GM12878 (cell line): ENCODE data around the gene CFAP45. TPM values are rescaled to one million over a fixed set of nuclear protein-coding genes. Genes with fewer than 3 reads are reported as not detected.

ENCODE experiments used
- ATAC-seq: fragments of 200-7000 bp; cut with Tn5 transposase; 3 replicates; pipeline ENCODE4 v1.9.1; 2020; ENCODE audit warnings: mild to moderate bottlenecking, moderate library complexity
- BruUV-seq: library from RNA; stranded (reverse); fragments of 400-500 nt; replicated peaks from 2 replicates; lab custom pipeline; 2021; lab: Mats Ljungman, UMichigan
- CTCF ChIA-PET: fragments of 300-600 bp; sonication (Branson Sonifier 250); formaldehyde crosslinking; extraction: SDS; loops from one replicate; lab custom pipeline; 2021; ENCODE audit warnings: inconsistent platforms; lab: Yijun Ruan, JAX
- POLR2A ChIA-PET: fragments of 350-600 bp; formaldehyde crosslinking; extraction: SDS; loops from one replicate; lab custom pipeline; 2021; ENCODE audit warnings: inconsistent platforms; lab: Charles Lee
- RAD21 ChIA-PET: fragments of 300-600 bp; sonication (Branson Sonifier 250); formaldehyde crosslinking; loops from one replicate; lab custom pipeline; 2023; ENCODE audit warnings: antibody characterized with exemption; ENCODE audit not compliant: unreplicated experiment; lab: Charles Lee
- SMC1A ChIA-PET: fragments of 300-600 bp; sonication (Branson Sonifier 250); formaldehyde crosslinking; loops from one replicate; lab custom pipeline; 2023; ENCODE audit not compliant: unreplicated experiment, uncharacterized antibody; lab: Charles Lee
- DNase-seq: peaks from one replicate; pipeline ENCODE4 v3.0.0-alpha.2; 2011; ENCODE audit warnings: low read depth, low spot score
- FAIRE-seq: peaks from 3 replicates; lab custom pipeline; 2011; peaks lifted over from hg19 to GRCh38; lab: Jason Lieb, UNC
- H2AFZ ChIP-seq: 2 replicates; pipeline ENCODE4 v1.6.0; 2011; ENCODE audit warnings: low read depth, low read length, control low read depth; ENCODE audit not compliant: control insufficient read depth
- H3K27ac ChIP-seq: 2 replicates; pipeline ENCODE4 v1.5.1; 2011; ENCODE audit warnings: control low read depth; ENCODE audit not compliant: control insufficient read depth, insufficient read depth
- H3K27me3 ChIP-seq, 2 experiments: replicated peaks in 1 of 2; 2 replicates each; pipeline versions ENCODE4 v1.6.0 to v1.6.1; 2011; ENCODE audit warnings: low read length in 1 of 2; ENCODE audit not compliant: control insufficient read depth in 2 of 2, insufficient read depth in 2 of 2
- H3K36me3 ChIP-seq, 2 experiments: 2 replicates each; pipeline ENCODE4 v1.5.1; 2011; ENCODE audit warnings: low read length in 1 of 2; ENCODE audit not compliant: control insufficient read depth in 2 of 2, insufficient read depth in 2 of 2
- H3K4me1 ChIP-seq: 2 replicates; pipeline ENCODE4 v1.6.1; 2011; ENCODE audit warnings: mild to moderate bottlenecking, low read length, moderate library complexity, mixed read lengths; ENCODE audit not compliant: control insufficient read depth, insufficient read depth
- H3K4me2 ChIP-seq: 2 replicates; pipeline ENCODE4 v1.6.0; 2011; ENCODE audit warnings: control low read depth; ENCODE audit not compliant: control insufficient read depth, insufficient read depth
- H3K4me3 ChIP-seq: fragments of 200-600 bp; sonication (generic); 2 replicates; pipeline ENCODE4 v1.5.1; 2016
- H3K79me2 ChIP-seq: 2 replicates; pipeline ENCODE4 v1.6.0; 2011; ENCODE audit warnings: low read length; ENCODE audit not compliant: control insufficient read depth, insufficient read depth
- H3K9ac ChIP-seq: 2 replicates; pipeline ENCODE4 v1.8.0; 2011; ENCODE audit warnings: low read length, control low read depth, mixed read lengths; ENCODE audit not compliant: control insufficient read depth, insufficient read depth
- H3K9me3 ChIP-seq: replicated peaks from 3 replicates; pipeline ENCODE4 v1.5.1; 2011; ENCODE audit warnings: mild to moderate bottlenecking, low read length; ENCODE audit not compliant: control insufficient read depth, insufficient read depth
- H4K20me1 ChIP-seq: 2 replicates; pipeline ENCODE4 v1.6.0; 2011; ENCODE audit not compliant: control insufficient read depth, insufficient read depth
- CHD1 ChIP-seq: IDR thresholded peaks from 2 replicates; pipeline ENCODE4 v1.6.1; 2012; ENCODE audit warnings: low read depth, low read length, improper control_type of control experiment
- CHD2 ChIP-seq: IDR thresholded peaks from 2 replicates; pipeline ENCODE4 v1.6.1; 2011; ENCODE audit warnings: low read depth, low read length, improper control_type of control experiment, borderline replicate concordance
- HDAC2 ChIP-seq: fragments of 200-600 bp; sonication (generic); IDR thresholded peaks from 2 replicates; pipeline ENCODE4 v1.6.1; 2017
- HDAC6 ChIP-seq: fragments of 200-600 bp; sonication (generic); IDR thresholded peaks from one replicate; pipeline ENCODE4 v1.8.0; 2017; ENCODE audit warnings: antibody characterized with exemption; ENCODE audit not compliant: unreplicated experiment
- MLLT1 ChIP-seq: fragments of 450-650 bp; IDR thresholded peaks from 2 replicates; pipeline ENCODE4 v1.6.1; 2016; ENCODE audit warnings: mild to moderate bottlenecking
- MTA3 ChIP-seq: IDR thresholded peaks from 2 replicates; pipeline ENCODE4 v1.6.1; 2012; ENCODE audit warnings: low read length, inconsistent platforms, borderline replicate concordance
- PAX5 ChIP-seq: IDR thresholded peaks from 2 replicates; pipeline ENCODE4 v1.6.1; 2011; ENCODE audit warnings: low read depth, low read length, borderline replicate concordance
- STAT1 ChIP-seq: fragments of 450-650 bp; conservative IDR thresholded peaks from 2 replicates; pipeline ENCODE4 v1.6.1; 2014; ENCODE audit warnings: antibody characterized with exemption, mild to moderate bottlenecking
- TAF1 ChIP-seq: IDR thresholded peaks from 2 replicates; pipeline ENCODE4 v1.6.1; 2011; ENCODE audit warnings: mild to moderate bottlenecking, low read depth, low read length, borderline replicate concordance
- TCF7 ChIP-seq: IDR thresholded peaks from 2 replicates; pipeline ENCODE4 v1.6.1; 2014; ENCODE audit warnings: antibody characterized with exemption, borderline replicate concordance
- WGBS: methylation state at CpG from one replicate; pipeline ENCODE4 v1.1.6; 2016; ENCODE audit warnings: low lambda C conversion rate; ENCODE audit not compliant: insufficient replicate concordance, insufficient coverage; ENCODE audit errors: missing lambda C conversion rate; 5-methylcytosine and 5-hydroxymethylcytosine counted together
- in situ Hi-C: fragments of 300-500 bp; cut with MboI; formaldehyde crosslinking; loops from 9 replicates; pipeline ENCODE4 v1.14.3; 2018; ENCODE audit warnings: mixed read lengths
- intact Hi-C: fragments of 100-400 bp; cut with micrococcal nuclease; formaldehyde crosslinking; loops from one replicate; pipeline ENCODE4 v1.14.2; 2022; ENCODE audit not compliant: unreplicated experiment
- polyA plus RNA-seq, 11 experiments: library from polyadenylated mRNA; depleted of rRNA in 4 of 11; unstranded in 6 of 11; stranded (reverse) in 5 of 11; fragments of >200 nt; fragmentation: Nextera tagmentation in 4 of 11; fragmentation: Illumina TruSeq in 1 of 11; extraction: Ambion mirVana in 4 of 11; extraction: Trizol in 1 of 11; gene quantifications; 1 replicate in 1 of 11; 2 replicates in 10 of 11; pipeline versions ENCODE4 v1.2.1 to v1.2.3, GENCODE V29; 2011 to 2016; ENCODE audit warnings: inconsistent platforms in 2 of 11, missing spikeins in 2 of 11, low read depth in 1 of 11
- total RNA-seq, 4 experiments: library from RNA; depleted of rRNA in 3 of 4; stranded (reverse); fragments of >200 nt in 3 of 4; fragmentation: Illumina TruSeq in 1 of 4; extraction: Trizol in 1 of 4; gene quantifications; 2 replicates each; pipeline versions ENCODE4 v1.2.1 to v1.2.3, GENCODE V29; 2013 to 2021
- TF ChIP-seq, protein P1 (sequence below): fragments of 450-650 bp; IDR thresholded peaks from 2 replicates; pipeline ENCODE4 v1.6.1; 2017; ENCODE audit warnings: low read depth, mild to moderate bottlenecking, moderate library complexity
- TF ChIP-seq, protein P2 (sequence below): fragments of 150-350 bp; IDR thresholded peaks from 2 replicates; pipeline ENCODE4 v1.6.1; 2016; ENCODE audit warnings: low read depth, low read length

CFAP45 gene
- total and polyA plus RNA-seq, 10 of the 15 experiments (the other 5 are each of a cell fraction or from before 2014, with no cell fraction given), result 0.43 to 0.91 (median 0.67) TPM

GRCh38 chr1:159855709-159856108 lies 44.3 kb downstream of the CFAP45 start:
- Histone ChIP-seq H3K4me2 (no peak overlapping the region), H3K27me3 (peaks cover 2 to 3% of the 10 kb centered on the region in 2 experiments; a peak in 3 of 4 replicates), H3K9me3 (no peaks in the 10 kb centered on the region), H3K9ac (no peak overlapping the region), H2AFZ (no peak overlapping the region), H3K27ac (no peak overlapping the region), H3K4me1 (no peaks in the 10 kb centered on the region), H3K79me2 (no peaks in the 10 kb centered on the region)
- in situ Hi-C loops, result no loop called here
- 78% methylated on average over 32 of the region's 34 CpGs for WGBS
- CTCF ChIA-PET, result no interaction called here
- RAD21 ChIA-PET, result no interaction called here
- SMC1A ChIA-PET, result no interaction called here
- TF ChIP-seq HDAC2 (no peak), CHD2 (no peak), HDAC6 (no peak), MTA3 (no peak)
- TF ChIP-seq, all 136 proteins: peak for 0
- Histone ChIP-seq H3K36me3 (no peaks in the 10 kb centered on the region), H3K4me3 (no peak overlapping the region), H4K20me1 (no peaks in the 10 kb centered on the region)
- no TSS peak for BruUV-seq
- POLR2A ChIA-PET, result no interaction called here
- no peak for ATAC-seq
- intact Hi-C loops, result no loop called here
- no peak for FAIRE-seq
- DNase-seq, result no peak

DNA sequence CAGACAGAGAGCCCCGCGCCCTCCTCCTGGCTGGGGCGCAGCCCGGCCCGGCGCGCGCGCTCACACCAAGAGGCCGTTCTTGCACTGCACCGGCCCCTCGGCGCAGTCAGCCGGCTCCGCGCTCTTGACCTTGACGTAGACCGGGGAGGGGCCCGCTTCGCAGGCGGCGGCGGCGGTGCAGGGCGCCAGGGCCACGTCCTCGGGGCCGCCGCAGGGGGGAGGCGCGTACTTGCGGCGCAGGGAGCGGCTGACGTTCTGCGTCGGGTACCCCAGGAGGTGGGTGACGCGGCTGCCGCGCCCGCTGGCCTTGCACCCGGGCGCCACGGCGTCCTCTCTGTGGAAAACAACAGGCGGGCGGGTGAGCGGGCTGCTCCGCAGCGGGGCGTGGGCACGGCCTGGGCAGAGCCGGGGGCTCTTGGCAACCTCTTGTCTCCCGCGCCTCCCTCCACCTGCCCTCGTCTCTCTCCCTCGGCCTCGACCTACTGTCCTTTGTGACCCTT lies 45.2 kb downstream of the CFAP45 start:
- ChIA-PET RAD21 (no interaction called here), SMC1A (no interaction called here), CTCF (no interaction called here), POLR2A (no interaction called here)
- intact Hi-C loops (no loop called here), in situ Hi-C loops (no loop called here)
- peak overlapping the region; percentile 79 for H3K4me2 ChIP-seq
- ATAC-seq (peak; percentile 93), DNase-seq (no peak), FAIRE-seq (no peak)
- H4K20me1 ChIP-seq, result no peaks in the 10 kb centered on the region
- H3K9me3 ChIP-seq, result no peaks in the 10 kb centered on the region
- no peaks in the 10 kb centered on the region for H3K36me3 ChIP-seq
- H3K4me3 ChIP-seq, result peak overlapping the region; percentile 55
- BruUV-seq, result no TSS peak
- WGBS, result 1% methylated on average over 59 of the region's 59 CpGs
- no peak overlapping the region for H3K27ac ChIP-seq
- H2AFZ ChIP-seq, result peak overlapping the region; percentile 54
- peak overlapping the region; percentile 36; the same call in 1 of the 2 replicates for H3K9ac ChIP-seq
- no peaks in the 10 kb centered on the region for H3K79me2 ChIP-seq
- H3K27me3 ChIP-seq, result peaks cover 2 to 4% of the 10 kb centered on the region in 2 experiments; a peak in 3 of 4 replicates
- H3K4me1 ChIP-seq, result no peaks in the 10 kb centered on the region
- TF ChIP-seq TCF7, result no peak
- TF ChIP-seq MLLT1, result no peak
- no peak for TF ChIP-seq CHD2
- no peak for TF ChIP-seq CHD1
- no peak for TF ChIP-seq STAT1
- no peak for TF ChIP-seq PAX5
- no peak for TF ChIP-seq TAF1
- TF ChIP-seq, protein P1, sequence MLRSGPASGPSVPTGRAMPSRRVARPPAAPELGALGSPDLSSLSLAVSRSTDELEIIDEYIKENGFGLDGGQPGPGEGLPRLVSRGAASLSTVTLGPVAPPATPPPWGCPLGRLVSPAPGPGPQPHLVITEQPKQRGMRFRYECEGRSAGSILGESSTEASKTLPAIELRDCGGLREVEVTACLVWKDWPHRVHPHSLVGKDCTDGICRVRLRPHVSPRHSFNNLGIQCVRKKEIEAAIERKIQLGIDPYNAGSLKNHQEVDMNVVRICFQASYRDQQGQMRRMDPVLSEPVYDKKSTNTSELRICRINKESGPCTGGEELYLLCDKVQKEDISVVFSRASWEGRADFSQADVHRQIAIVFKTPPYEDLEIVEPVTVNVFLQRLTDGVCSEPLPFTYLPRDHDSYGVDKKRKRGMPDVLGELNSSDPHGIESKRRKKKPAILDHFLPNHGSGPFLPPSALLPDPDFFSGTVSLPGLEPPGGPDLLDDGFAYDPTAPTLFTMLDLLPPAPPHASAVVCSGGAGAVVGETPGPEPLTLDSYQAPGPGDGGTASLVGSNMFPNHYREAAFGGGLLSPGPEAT, result no peak
- TF ChIP-seq, protein P2, sequence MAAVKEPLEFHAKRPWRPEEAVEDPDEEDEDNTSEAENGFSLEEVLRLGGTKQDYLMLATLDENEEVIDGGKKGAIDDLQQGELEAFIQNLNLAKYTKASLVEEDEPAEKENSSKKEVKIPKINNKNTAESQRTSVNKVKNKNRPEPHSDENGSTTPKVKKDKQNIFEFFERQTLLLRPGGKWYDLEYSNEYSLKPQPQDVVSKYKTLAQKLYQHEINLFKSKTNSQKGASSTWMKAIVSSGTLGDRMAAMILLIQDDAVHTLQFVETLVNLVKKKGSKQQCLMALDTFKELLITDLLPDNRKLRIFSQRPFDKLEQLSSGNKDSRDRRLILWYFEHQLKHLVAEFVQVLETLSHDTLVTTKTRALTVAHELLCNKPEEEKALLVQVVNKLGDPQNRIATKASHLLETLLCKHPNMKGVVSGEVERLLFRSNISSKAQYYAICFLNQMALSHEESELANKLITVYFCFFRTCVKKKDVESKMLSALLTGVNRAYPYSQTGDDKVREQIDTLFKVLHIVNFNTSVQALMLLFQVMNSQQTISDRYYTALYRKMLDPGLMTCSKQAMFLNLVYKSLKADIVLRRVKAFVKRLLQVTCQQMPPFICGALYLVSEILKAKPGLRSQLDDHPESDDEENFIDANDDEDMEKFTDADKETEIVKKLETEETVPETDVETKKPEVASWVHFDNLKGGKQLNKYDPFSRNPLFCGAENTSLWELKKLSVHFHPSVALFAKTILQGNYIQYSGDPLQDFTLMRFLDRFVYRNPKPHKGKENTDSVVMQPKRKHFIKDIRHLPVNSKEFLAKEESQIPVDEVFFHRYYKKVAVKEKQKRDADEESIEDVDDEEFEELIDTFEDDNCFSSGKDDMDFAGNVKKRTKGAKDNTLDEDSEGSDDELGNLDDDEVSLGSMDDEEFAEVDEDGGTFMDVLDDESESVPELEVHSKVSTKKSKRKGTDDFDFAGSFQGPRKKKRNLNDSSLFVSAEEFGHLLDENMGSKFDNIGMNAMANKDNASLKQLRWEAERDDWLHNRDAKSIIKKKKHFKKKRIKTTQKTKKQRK, result no peak
